ENCODE measurements around the gene CELA3A.
"Not testable (repeated sequence)": the region's sequence is repeated elsewhere in the genome, so short reads cannot be mapped to it uniquely, and the experiment has no call there.

CELA3A gene

GRCh38 chr1:21996663-21996970, 4.8 kb upstream of the CELA3A start:
- not testable (repeated sequence) for H3K9me3 ChIP-seq (ENCODE audit: insufficient read depth, low read length); H3K27ac ChIP-seq (ENCODE audit: low read depth, low read length); H3K9ac ChIP-seq (ENCODE audit: low read length); H3K79me2 ChIP-seq (ENCODE audit: insufficient read depth, low read length); H3K9me2 ChIP-seq (replicated peaks; ENCODE audit: insufficient read depth, low read length); H3K27me3 ChIP-seq (ENCODE audit: low read length); H2AFZ ChIP-seq (ENCODE audit: low read depth, low read length, severe bottlenecking); H4K20me1 ChIP-seq (ENCODE audit: low read depth, low read length); H3K4me2 ChIP-seq (ENCODE audit: low read depth, low read length, poor library complexity, severe bottlenecking); H3F3A ChIP-seq (ENCODE audit: insufficient read depth); H3K4me3 ChIP-seq (ENCODE audit: insufficient read depth, low read length, poor library complexity, severe bottlenecking); H3K36me3 ChIP-seq (ENCODE audit: low read length)

GRCh38 chr1:21997891-21998623, 3.4 kb upstream of the CELA3A start:
- not testable (repeated sequence) for H3K36me3 ChIP-seq (ENCODE audit: low read length); H4K20me1 ChIP-seq (ENCODE audit: low read depth, low read length); H3K9me2 ChIP-seq (replicated peaks; ENCODE audit: insufficient read depth, low read length); H3K9me3 ChIP-seq (ENCODE audit: insufficient read depth, low read length); H3K4me3 ChIP-seq (ENCODE audit: insufficient read depth, low read length, poor library complexity, severe bottlenecking); H3K4me2 ChIP-seq (ENCODE audit: low read depth, low read length, poor library complexity, severe bottlenecking); H2AFZ ChIP-seq (ENCODE audit: low read depth, low read length, severe bottlenecking); H3F3A ChIP-seq (ENCODE audit: insufficient read depth); H3K79me2 ChIP-seq (ENCODE audit: insufficient read depth, low read length); H3K27me3 ChIP-seq (ENCODE audit: low read length); H3K9ac ChIP-seq (ENCODE audit: low read length); H3K27ac ChIP-seq (ENCODE audit: low read depth, low read length)

- H2AFZ ChIP-seq (ENCODE audit: low read depth, low read length, severe bottlenecking); H3K79me2 ChIP-seq (ENCODE audit: insufficient read depth, low read length); H3K27me3 ChIP-seq (ENCODE audit: low read length); H3K9me2 ChIP-seq (replicated peaks; ENCODE audit: insufficient read depth, low read length); H3K4me2 ChIP-seq (ENCODE audit: low read depth, low read length, poor library complexity, severe bottlenecking); H3K9ac ChIP-seq (ENCODE audit: low read length); H3K36me3 ChIP-seq (ENCODE audit: low read length); H3K27ac ChIP-seq (ENCODE audit: low read depth, low read length); H4K20me1 ChIP-seq (ENCODE audit: low read depth, low read length); H3K9me3 ChIP-seq (ENCODE audit: insufficient read depth, low read length); H3F3A ChIP-seq (ENCODE audit: insufficient read depth); H3K4me3 ChIP-seq (ENCODE audit: insufficient read depth, low read length, poor library complexity, severe bottlenecking): not testable (repeated sequence)
Observed at GRCh38 chr1:21998624-21999294, 2.7 kb upstream of the CELA3A start.

GRCh38 chr1:21999645-22000044, 1.8 kb upstream of the CELA3A start:
- not testable (repeated sequence) for H3K9me2 ChIP-seq (replicated peaks; ENCODE audit: insufficient read depth, low read length); H3K4me2 ChIP-seq (ENCODE audit: low read depth, low read length, poor library complexity, severe bottlenecking); H3K79me2 ChIP-seq (ENCODE audit: insufficient read depth, low read length); H4K20me1 ChIP-seq (ENCODE audit: low read depth, low read length); H2AFZ ChIP-seq (ENCODE audit: low read depth, low read length, severe bottlenecking); H3F3A ChIP-seq (ENCODE audit: insufficient read depth); H3K36me3 ChIP-seq (ENCODE audit: low read length); H3K9me3 ChIP-seq (ENCODE audit: insufficient read depth, low read length); H3K27ac ChIP-seq (ENCODE audit: low read depth, low read length); H3K4me3 ChIP-seq (ENCODE audit: insufficient read depth, low read length, poor library complexity, severe bottlenecking); H3K9ac ChIP-seq (ENCODE audit: low read length); H3K27me3 ChIP-seq (ENCODE audit: low read length)

GRCh38 chr1:22002461-22002860, 1.0 kb downstream of the CELA3A start:
- H3K79me2 ChIP-seq (ENCODE audit: insufficient read depth, low read length); H3K4me3 ChIP-seq (ENCODE audit: insufficient read depth, low read length, poor library complexity, severe bottlenecking); H3K27ac ChIP-seq (ENCODE audit: low read depth, low read length); H4K20me1 ChIP-seq (ENCODE audit: low read depth, low read length); H3K9me3 ChIP-seq (ENCODE audit: insufficient read depth, low read length); H3K4me2 ChIP-seq (ENCODE audit: low read depth, low read length, poor library complexity, severe bottlenecking); H3K27me3 ChIP-seq (ENCODE audit: low read length); H3K9me2 ChIP-seq (replicated peaks; ENCODE audit: insufficient read depth, low read length); H3F3A ChIP-seq (ENCODE audit: insufficient read depth); H3K9ac ChIP-seq (ENCODE audit: low read length); H3K36me3 ChIP-seq (ENCODE audit: low read length); H2AFZ ChIP-seq (ENCODE audit: low read depth, low read length, severe bottlenecking): not testable (repeated sequence)

- H3F3A ChIP-seq (ENCODE audit: insufficient read depth); H3K9ac ChIP-seq (ENCODE audit: low read length); H3K4me2 ChIP-seq (ENCODE audit: low read depth, low read length, poor library complexity, severe bottlenecking); H3K27me3 ChIP-seq (ENCODE audit: low read length); H4K20me1 ChIP-seq (ENCODE audit: low read depth, low read length); H3K4me3 ChIP-seq (ENCODE audit: insufficient read depth, low read length, poor library complexity, severe bottlenecking); H2AFZ ChIP-seq (ENCODE audit: low read depth, low read length, severe bottlenecking); H3K79me2 ChIP-seq (ENCODE audit: insufficient read depth, low read length); H3K36me3 ChIP-seq (ENCODE audit: low read length); H3K9me3 ChIP-seq (ENCODE audit: insufficient read depth, low read length); H3K27ac ChIP-seq (ENCODE audit: low read depth, low read length); H3K9me2 ChIP-seq (replicated peaks; ENCODE audit: insufficient read depth, low read length): not testable (repeated sequence)
Observed at GRCh38 chr1:22002875-22003274, 1.4 kb downstream of the CELA3A start.

- not testable (repeated sequence) for H3K36me3 ChIP-seq (ENCODE audit: low read length); H2AFZ ChIP-seq (ENCODE audit: low read depth, low read length, severe bottlenecking); H3K9ac ChIP-seq (ENCODE audit: low read length); H3K4me3 ChIP-seq (ENCODE audit: insufficient read depth, low read length, poor library complexity, severe bottlenecking); H3K9me3 ChIP-seq (ENCODE audit: insufficient read depth, low read length); H3K79me2 ChIP-seq (ENCODE audit: insufficient read depth, low read length); H3K27ac ChIP-seq (ENCODE audit: low read depth, low read length); H3F3A ChIP-seq (ENCODE audit: insufficient read depth); H3K4me2 ChIP-seq (ENCODE audit: low read depth, low read length, poor library complexity, severe bottlenecking); H3K27me3 ChIP-seq (ENCODE audit: low read length); H3K9me2 ChIP-seq (replicated peaks; ENCODE audit: insufficient read depth, low read length); H4K20me1 ChIP-seq (ENCODE audit: low read depth, low read length)
Observed at GRCh38 chr1:22003959-22004358, 2.5 kb downstream of the CELA3A start.

- H3K9me3 ChIP-seq (ENCODE audit: insufficient read depth, low read length); H4K20me1 ChIP-seq (ENCODE audit: low read depth, low read length); H3K4me2 ChIP-seq (ENCODE audit: low read depth, low read length, poor library complexity, severe bottlenecking); H3K36me3 ChIP-seq (ENCODE audit: low read length); H3K9ac ChIP-seq (ENCODE audit: low read length); H3K79me2 ChIP-seq (ENCODE audit: insufficient read depth, low read length); H3K9me2 ChIP-seq (replicated peaks; ENCODE audit: insufficient read depth, low read length); H3F3A ChIP-seq (ENCODE audit: insufficient read depth); H2AFZ ChIP-seq (ENCODE audit: low read depth, low read length, severe bottlenecking); H3K27ac ChIP-seq (ENCODE audit: low read depth, low read length); H3K27me3 ChIP-seq (ENCODE audit: low read length); H3K4me3 ChIP-seq (ENCODE audit: insufficient read depth, low read length, poor library complexity, severe bottlenecking): not testable (repeated sequence)
Observed at GRCh38 chr1:22005261-22006149, 4.0 kb downstream of the CELA3A start.
